Kidney glomerular epithelial cell (primary cell): ENCODE results near the gene TMEM229B.
A peak's percentile ranks its signal among the peaks of the same experiment; 100 is the strongest.
"Not testable (repeated sequence)": the region's sequence is repeated elsewhere in the genome, so short reads cannot be mapped to it uniquely, and the experiment has no call there.

ENCODE experiments used
- DNase-seq: peaks from one replicate; lab custom pipeline; 2025; lab: John Stamatoyannopoulos, UW

TMEM229B gene

DNA sequence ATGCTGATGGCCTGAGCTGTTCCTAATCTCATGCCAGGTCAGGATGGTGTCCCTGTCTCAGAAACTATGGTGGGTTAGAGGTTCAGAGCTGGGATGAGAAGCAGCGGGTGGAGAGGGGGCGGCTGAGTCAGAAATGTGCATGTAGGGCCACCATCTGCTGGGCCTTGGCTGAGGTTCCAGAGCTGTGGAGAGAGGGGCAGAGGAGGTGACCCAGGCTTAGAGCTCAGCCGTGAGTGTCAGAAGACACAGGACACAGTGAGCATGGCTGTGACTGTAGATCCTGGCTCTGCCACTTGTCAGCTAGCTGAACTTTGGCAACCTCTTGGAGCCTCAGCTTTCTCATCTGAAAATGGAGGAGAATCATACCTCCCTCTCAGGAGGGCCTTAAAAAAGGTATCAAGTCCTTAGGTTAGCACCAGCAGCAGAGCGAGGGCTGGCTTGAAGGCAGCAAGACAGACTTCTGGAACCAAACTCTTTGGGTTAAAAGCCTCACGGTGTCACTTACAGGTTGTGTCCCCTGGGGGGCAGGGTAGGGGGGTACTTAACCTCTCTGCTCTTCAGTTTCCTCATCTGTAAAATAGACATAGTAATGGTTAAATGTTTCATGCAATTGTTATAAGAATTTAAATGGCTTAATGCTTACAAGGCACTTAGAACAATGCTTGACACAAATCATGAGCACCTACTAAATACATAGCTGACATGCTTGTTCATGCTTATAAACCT lies 34.8 kb downstream of the TMEM229B start:
- no peak for DNase-seq

DNA sequence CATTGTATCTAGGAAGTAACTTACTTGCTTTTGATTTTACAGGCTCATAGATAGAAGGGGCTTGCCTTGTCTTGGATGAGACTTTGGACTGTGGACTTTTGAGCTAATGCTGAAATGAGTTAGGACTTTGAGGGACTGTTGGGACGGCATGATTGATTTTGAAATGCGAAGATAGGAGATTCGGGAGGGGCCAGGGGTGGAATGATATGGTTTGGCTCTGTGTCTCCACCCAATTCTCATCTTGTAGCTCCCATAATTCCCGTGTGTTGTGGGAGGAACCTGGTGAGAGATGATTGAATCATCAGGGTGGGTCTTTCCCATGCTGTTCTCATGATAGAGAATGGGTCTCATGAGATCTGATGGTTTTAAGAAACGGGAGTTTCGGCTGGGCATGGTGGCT lies 36.9 kb downstream of the TMEM229B start:
- DNase-seq: not testable (repeated sequence)

DNA sequence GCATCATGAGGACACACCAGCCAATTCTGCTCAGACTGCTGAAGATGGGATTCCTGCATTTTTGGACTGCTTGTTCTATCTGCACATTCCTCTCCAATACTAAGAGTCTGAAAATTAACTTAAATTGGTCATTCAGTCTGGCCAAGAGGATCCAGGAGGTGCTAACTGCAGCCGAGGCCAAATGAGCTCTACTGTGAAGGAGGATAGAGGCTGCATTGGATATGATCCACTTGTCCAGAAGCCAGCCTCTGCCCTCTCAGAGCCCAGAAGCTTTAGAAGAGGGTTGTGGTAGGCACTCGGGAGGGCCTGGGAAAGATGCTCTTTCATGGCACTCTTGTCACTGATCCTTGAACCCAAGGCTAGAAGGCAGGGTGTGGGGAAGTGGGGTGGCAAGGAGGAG lies 39.4 kb downstream of the TMEM229B start:
- DNase-seq: no peak

DNA sequence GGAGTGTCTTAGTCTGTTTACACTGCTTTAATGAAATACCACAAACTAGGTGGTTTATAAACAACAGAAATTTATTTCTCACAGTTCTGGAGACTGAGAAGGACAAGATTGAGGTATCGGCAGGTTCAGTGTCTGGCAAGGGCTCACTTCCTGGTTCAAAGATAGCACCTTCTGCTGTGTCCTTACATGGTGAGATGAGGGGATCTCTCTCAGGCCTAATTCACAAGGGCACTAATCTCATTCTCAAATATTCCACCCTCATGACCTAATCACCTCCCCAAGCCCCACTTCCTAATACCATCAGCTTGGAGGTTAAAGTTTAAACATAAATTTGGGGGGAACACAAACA lies 41.5 kb downstream of the TMEM229B start:
- DNase-seq: no peak

DNA sequence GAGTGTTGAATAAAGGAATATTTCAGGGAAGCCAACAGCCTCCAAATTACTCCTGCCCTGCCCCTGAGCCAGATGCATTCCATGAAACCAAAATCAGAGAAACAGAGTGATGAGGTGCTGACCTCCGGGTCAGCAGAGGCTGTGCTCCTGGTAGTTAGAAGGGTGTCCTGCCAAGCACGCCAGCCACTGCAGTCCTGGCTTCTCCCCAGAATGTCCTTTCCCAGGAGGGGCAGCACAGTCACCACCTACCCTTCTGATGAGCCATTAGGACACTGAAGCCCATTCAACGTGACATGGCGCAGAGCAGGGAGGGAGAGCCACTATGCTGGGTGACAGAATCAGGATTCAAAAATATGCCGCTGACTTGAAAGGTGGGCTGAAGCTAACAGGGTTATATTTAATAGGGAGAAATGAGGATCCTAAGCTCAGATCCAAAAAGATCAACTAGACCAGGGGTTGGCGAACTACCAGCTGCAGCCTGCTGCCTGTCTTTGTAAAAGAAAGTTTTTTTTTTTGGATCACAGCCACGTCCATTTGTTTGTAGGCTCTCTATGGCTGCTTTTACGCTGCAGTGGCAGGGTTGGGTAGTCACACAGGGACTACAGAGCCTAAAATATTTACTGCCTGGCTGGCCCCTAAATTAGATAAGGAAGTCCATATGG lies 42.0 kb downstream of the TMEM229B start:
- no peak for DNase-seq

- DNase-seq: no peak
Observed at GRCh38 chr14:67444395-67444794, 44.1 kb downstream of the TMEM229B start.

DNA sequence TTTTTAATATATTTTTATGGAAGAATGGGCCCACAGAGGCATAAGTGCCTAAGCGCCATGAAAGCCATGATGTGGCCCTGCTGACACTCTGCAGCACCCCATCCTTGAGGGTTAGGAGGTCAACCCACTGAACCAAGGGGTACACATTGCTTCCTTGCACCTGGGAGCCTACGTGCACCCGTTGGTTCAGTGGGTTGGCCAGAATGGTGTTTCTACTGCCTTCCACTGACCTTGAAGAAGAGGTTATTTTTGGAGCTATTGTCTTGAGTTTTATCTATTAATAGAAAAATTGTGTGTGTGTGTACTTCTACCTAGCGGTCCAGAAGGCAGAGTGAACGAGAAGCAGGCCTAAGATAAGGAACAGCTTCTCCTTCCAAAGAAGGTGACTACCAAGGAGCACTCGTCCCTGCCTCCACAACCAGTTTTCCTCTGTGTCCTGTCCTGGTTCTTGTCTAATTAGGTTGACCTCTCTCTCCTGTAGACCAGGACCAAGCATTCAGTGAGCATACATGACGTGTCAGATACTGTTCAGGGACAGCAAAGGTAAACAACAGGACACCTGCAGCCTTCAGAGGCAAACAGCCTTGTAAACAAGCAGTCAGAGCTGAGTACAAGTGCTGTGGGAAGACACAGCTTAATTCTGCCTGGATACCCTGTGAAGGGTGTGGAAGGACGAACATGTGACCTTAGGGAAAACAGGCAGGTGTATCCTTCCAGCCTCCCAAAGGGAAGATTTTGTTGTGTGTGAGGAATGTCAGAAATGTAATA lies 46.2 kb downstream of the TMEM229B start:
- DNase-seq: no peak

DNA sequence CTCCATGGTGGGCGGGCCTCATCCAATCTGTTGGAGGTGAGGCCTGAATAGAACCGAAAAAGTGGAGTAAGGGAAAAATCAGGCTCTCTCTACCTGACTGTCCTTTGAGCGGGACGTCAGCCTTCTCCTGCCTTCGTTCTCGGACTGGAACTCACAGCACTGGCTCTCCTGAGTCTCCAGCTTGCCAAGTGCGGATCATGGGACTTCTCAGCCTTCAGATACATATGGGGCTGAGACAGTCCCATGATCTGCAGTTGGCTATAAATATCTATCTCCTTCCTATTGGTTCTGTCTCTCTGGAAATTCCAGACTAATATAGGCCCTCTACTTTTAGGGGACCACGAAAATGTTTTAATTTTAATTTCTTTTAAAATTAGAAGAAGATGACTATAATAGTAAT lies 46.8 kb downstream of the TMEM229B start:
- DNase-seq: no peak

- DNase-seq: no peak
Observed at GRCh38 chr14:67441256-67441655, 47.3 kb downstream of the TMEM229B start.

- no peak for DNase-seq
Observed at GRCh38 chr14:67440513-67440912, 48.0 kb downstream of the TMEM229B start.

DNA sequence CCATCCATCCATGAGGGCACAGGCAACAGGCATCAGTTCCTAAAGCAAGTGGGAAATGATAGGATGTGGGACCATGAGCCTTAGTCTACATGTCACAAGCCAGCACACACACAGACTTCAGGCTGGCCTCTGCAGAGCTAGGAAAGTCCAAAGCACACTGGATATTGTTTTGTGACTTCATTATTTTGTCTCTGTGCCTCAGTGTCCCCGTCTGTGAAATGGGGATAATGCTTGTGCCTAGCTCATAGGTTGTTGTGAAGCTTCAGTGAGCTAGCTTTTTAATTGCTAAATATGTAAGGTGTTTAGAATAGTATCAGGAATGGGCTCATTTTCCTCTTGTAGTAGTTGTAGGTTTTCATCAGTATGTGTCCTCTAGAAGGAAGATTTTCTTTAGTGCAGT lies 49.6 kb downstream of the TMEM229B start:
- DNase-seq: no peak

DNA sequence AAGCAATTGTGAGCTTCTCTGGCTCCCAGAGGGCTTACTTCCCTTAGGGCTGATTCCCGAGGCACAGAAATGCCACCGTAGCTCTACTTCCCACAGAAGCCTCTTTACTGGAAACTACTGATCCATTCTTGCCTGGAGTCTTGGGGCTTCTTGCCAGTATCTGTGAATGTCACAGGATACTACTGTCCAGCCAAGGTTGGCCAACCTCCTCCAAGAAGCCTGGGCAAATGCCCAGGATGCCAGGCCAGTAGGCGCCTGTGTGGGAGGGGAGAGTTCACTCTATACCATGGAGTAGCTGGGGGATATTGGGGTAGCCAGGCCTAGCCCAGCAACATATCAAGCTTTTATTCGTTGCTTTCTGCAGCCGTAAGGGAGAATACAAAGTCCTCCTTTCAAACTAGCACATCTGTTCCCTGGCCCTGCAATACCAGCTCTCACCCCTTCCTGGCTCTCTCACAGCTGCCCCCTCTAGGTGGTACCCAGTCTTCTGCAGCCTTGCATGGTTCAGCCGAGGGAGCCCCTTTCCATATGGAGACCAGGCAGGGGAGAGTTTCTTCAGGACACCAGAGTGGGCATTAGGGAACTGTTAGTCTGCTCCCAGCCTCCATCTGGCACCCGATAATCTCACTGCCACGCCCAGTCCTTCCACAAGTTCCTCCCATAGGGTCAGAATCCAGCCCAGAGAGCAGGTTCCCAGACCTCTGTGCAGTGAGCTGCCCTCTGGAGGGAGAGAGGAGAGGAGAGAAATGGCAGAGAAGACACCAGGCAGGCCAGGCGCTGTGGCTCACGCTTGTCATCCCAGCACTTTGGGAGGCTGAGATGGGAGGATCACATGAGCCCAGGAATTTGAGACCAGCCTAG lies 52.3 kb downstream of the TMEM229B start:
- no peak for DNase-seq

- no peak for DNase-seq
Observed at GRCh38 chr14:67435603-67436002, 52.9 kb downstream of the TMEM229B start.

GRCh38 chr14:67432050-67432564 lies 56.4 kb downstream of the TMEM229B start:
- no peak for DNase-seq

DNA sequence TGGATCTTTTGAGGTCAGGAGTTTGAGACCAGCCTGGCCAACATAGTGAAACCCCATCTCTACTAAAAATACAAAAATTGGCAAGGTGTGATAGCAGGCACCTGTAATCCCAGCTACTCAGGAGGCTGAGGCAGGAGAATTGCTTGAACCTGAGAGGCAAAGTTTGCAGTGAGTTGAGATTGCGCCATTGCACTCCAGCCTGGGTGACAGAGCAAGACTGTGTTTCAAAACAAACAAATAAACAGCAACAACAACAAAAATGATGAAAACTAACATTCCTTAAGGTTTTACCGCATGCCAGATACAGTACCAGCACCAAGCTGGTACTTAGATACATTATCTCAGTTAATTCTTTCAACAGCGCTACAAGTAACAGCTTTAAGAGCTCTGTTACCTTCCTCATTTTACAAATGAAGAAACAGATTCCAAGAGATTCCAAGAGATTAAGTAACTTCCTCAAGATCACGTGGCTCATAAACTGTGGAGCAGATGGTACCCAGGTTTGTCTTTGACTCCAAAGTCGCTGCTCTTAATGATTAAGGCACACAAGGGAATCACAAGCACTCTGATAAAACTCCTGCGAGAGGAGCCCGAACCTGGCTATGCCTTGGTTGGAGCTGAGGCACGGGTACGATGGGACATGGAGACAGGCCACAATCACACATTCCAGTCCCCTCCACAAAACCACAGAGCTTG lies 58.9 kb downstream of the TMEM229B start:
- DNase-seq: no peak

GRCh38 chr14:67428501-67429031 lies 60.0 kb downstream of the TMEM229B start:
- no peak for DNase-seq

DNA sequence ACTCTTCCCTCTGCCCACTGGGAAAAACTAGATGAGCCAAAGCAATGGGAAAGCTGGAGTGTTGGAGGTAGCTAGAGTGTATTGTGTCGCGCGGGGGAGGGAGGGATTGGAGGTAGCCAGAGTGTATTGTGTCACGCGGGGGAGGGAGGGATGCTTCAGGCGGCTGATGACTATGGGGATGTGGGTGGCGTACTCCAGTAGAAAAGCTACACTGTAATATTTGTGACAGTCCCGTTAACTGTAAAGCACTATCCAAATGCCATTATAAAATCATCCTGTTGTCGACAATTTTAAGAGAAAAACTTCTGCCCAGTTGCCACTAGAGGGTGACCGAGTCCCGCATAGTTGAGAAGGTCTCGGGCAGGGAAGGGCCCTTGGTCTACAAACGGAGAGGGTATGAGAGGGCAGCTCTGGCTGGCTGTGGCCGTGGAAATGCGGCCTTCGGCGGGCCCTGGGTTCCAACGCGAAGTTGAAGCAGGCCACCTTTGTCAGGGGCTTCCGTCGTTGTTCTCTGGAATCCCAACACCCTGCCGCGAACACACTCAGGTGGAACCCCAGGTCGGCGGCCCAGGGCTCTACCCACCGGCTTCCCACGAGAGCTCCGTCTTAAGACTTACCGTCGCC lies 61.4 kb downstream of the TMEM229B start:
- DNase-seq: peak; percentile 51

DNA sequence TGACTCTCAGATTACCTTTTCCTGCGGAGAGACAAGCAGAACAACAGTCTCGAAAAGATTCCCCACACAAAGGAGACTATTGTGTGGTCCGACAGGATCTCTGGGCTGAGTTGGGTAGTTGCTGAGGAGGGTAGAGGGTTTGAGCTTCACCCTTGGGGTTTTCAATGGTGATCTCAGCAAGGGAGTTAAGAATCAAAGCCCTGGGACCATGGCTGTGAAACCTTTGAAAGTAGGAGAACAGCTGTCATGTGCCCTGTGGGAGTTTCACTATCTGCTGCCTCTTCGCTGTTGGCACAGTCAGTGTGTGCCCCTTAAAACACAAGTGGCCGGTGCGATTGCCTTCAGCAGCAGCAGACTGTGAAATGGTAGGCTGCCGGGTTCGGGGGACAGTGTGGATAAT lies 62.4 kb downstream of the TMEM229B start:
- no peak for DNase-seq

DNA sequence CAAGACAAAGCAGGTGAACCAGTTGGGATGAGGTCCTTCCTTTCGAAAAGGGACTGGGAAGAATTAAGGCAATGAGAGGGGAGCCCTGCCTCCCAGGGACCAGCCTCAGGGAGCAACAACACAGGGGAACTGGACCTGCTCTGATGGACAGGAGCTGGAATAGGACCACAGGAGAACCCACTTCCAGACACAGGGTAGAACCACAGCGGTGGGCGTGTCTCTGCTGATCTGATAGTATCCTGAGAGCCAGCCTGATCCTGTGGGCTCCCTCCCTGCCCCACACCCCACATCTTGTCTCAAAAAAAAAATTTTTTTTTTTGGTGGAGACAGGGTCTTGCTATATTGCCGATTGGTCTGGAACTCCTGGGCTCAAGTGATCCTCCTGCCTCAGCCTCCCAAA lies 62.9 kb downstream of the TMEM229B start:
- no peak for DNase-seq

DNA sequence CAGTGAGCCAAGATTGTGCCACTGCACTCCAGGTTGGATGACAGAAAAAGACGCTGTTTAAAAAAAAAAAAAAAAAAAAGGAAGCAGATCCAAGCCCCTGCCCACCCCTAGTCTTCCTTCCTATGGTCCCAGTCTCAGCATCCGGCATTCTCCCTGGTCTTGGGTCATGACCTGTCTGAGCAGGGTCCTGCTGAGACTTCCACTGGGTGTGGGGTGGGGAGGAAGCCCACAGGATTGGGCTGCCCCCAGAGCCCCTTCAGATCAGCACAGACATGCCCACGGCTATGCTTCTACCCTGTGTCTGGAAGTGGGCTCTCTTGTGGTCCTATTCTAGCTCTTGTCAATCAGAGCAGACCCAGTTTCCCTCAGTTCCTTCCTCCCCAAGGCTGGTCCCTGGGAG lies 64.0 kb downstream of the TMEM229B start:
- no peak for DNase-seq

DNA sequence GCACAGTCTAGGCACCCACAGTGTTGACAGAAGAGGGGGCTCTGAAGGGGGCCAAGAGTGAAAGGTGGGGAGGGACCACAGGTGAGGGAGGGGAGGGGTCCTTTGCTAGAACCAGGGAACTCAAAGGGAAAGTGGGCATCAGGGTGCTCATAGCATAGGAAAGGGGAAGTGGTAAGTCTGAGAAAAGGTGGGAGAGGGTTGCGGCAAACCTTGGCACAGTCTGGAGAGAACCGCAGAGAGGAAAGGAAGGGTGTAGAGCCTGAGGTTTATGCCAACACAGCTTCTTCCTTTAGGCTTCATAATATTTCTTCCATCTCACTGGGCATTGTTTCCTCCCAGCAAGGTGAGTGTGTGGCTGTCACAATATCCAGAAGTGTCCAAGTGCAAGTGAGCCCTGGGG lies 65.1 kb downstream of the TMEM229B start:
- no peak for DNase-seq
